Activated CD4-positive, alpha-beta T cell treated with anti-CD3 and anti-CD28 coated beads for 36 hours (primary cell): ENCODE measurements around the gene RAB7B. TPM values are rescaled to one million over a fixed set of nuclear protein-coding genes. Genes with fewer than 3 reads are reported as not detected.

Experiments
- ATAC-seq: fragments of 200-7000 bp; cut with Tn5 transposase; one replicate; pipeline ENCODE4 v1.10.0; 2021; ENCODE audit warnings: mild to moderate bottlenecking, moderate library complexity
- CTCF ChIA-PET: fragments of 350-600 bp; sonication (Branson Sonifier 250); formaldehyde crosslinking; loops from one replicate; lab custom pipeline; 2021; ENCODE audit warnings: antibody characterized with exemption; lab: Charles Lee
- POLR2A ChIA-PET: fragments of 350-600 bp; sonication (Branson Sonifier 250); formaldehyde crosslinking; loops from one replicate; lab custom pipeline; 2021; ENCODE audit warnings: antibody characterized with exemption, inconsistent platforms; lab: Charles Lee
- DNase-seq: peaks from one replicate; pipeline ENCODE4 v3.0.0-alpha.2; 2020
- H3K27ac Mint-ChIP-seq: one replicate; pipeline ENCODE4 v1.8.0; 2021; ENCODE audit warnings: mixed read lengths
- H3K27me3 Mint-ChIP-seq: one replicate; pipeline ENCODE4 v1.8.0; 2021; ENCODE audit warnings: mixed read lengths
- H3K36me3 Mint-ChIP-seq: one replicate; pipeline ENCODE4 v1.8.0; 2021; ENCODE audit warnings: low read depth, mixed read lengths
- H3K4me1 Mint-ChIP-seq: one replicate; pipeline ENCODE4 v1.8.0; 2021; ENCODE audit warnings: mixed read lengths
- H3K4me3 Mint-ChIP-seq: one replicate; pipeline ENCODE4 v1.8.0; 2021; ENCODE audit warnings: mild to moderate bottlenecking, moderate library complexity, mixed read lengths
- H3K9me3 Mint-ChIP-seq: one replicate; pipeline ENCODE4 v1.8.0; 2021; ENCODE audit warnings: low read depth, mixed read lengths
- intact Hi-C, 2 experiments: fragments of 100-400 bp; cut with DNase I in 1 of 2; cut with micrococcal nuclease in 1 of 2; formaldehyde crosslinking; loops; one replicate each; pipeline versions ENCODE4 v1.14.2 to v1.15.1; 2022 to 2024; cut with DNase I, micrococcal nuclease
- total RNA-seq, 2 experiments: library from RNA; stranded (reverse); gene quantifications; one replicate each; pipeline ENCODE4 v1.2.3, GENCODE V29; 2021

Gene RAB7B
- total RNA-seq, 2 experiments from 2014 or later = not detected

DNA sequence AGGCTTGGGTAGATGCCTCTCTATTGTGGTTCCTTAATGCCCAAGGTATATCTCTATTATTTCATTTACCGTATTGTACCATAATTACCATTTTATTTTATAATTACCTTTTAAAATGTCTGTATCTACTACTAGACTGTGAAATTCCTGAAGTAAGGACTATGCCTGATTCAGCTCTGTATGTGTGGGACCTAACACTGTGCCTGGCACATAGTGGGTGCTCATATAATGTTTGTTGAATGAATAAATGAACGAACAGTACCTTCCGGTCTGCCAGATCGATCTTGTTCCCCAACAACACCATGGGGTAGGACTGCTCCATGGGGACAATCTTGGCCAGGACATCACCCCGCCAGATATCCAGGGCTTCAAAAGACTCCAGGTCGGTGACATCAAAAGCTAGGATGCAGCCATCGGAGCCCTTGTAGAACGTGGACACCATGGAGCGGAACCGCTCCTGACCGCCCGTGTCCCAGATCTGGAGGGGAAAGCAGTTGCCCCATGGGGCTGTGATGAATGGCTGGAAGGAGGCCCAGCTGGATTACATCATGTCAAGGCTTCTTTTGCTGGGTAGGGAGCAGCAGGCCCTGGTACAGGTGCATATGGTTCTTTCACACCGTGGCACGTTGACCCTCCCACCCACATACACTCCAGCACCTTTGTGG is 10.8 kb downstream of the RAB7B start:
- POLR2A ChIA-PET = no interaction called here
- Mint-ChIP-seq H3K36me3 (no peaks in the 10 kb centered on the region), H3K27me3 (peaks cover 16% of the 10 kb centered on the region), H3K9me3 (no peaks in the 10 kb centered on the region), H3K4me1 (no peaks in the 10 kb centered on the region), H3K27ac (no peak overlapping the region), H3K4me3 (no peak overlapping the region)
- no peak for ATAC-seq
- no peak for DNase-seq
- CTCF ChIA-PET = interaction anchor here (0.6 to 2.2 kb wide), 4 partner anchors 15 to 334 kb away, joined by 3 to 11 read pairs (median 4); no protein-coding TSS in a partner anchor
- intact Hi-C loops = no loop called here

DNA sequence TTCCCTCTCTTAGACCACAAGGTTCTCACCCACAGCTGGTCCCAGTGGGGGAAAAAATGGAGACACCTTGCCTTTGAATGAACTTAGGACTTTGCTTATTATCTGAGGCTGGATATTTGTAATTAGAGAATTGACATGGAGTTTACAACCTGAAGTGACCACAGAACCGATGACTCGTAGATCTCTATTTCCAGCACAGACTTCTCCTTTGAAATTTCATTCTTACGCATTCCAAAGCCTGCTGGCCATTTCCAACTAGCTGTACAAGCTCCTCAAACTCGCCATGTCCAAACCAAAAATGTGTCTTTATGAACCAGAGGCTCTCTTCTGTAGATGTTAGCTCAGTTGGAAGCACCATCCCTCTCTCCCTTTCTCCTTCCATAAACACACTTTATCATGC is 12.0 kb downstream of the RAB7B start:
- ChIA-PET CTCF (interaction anchor here (0.9 to 2.2 kb wide), 3 partner anchors 14 to 333 kb away, joined by 3 to 11 read pairs (median 5); no protein-coding TSS in a partner anchor), POLR2A (interaction anchor here (0.6 kb wide), 2 partner anchors 243 to 445 kb away, joined by 3 read pairs; no protein-coding TSS in a partner anchor)
- no peaks in the 10 kb centered on the region for H3K9me3 Mint-ChIP-seq
- no peaks in the 10 kb centered on the region for H3K36me3 Mint-ChIP-seq
- intact Hi-C loops = no loop called here
- no peak overlapping the region for H3K27ac Mint-ChIP-seq
- DNase-seq (no peak), ATAC-seq (no peak)
- peaks cover 13% of the 10 kb centered on the region for H3K27me3 Mint-ChIP-seq
- no peak overlapping the region for H3K4me3 Mint-ChIP-seq
- H3K4me1 Mint-ChIP-seq = no peaks in the 10 kb centered on the region

GRCh38 chr1:205990226-205990625 is 13.0 kb downstream of the RAB7B start:
- POLR2A ChIA-PET = interaction anchor here (0.6 kb wide), 1 partner anchor 430 kb away, joined by 3 read pairs; no protein-coding TSS in a partner anchor
- no peak for ATAC-seq
- CTCF ChIA-PET = interaction anchor here (1.6 kb wide), 1 partner anchor 13 kb away, joined by 8 read pairs; no protein-coding TSS in a partner anchor
- no peak overlapping the region for H3K4me3 Mint-ChIP-seq
- no peaks in the 10 kb centered on the region for H3K4me1 Mint-ChIP-seq
- H3K9me3 Mint-ChIP-seq = no peaks in the 10 kb centered on the region
- intact Hi-C loops = no loop called here
- H3K36me3 Mint-ChIP-seq = no peaks in the 10 kb centered on the region
- H3K27ac Mint-ChIP-seq = no peak overlapping the region
- H3K27me3 Mint-ChIP-seq = peaks cover 13% of the 10 kb centered on the region
- DNase-seq = no peak

- CTCF ChIA-PET = interaction anchor here (1.6 kb wide), 1 partner anchor 12 kb away, joined by 8 read pairs; no protein-coding TSS in a partner anchor
- no peaks in the 10 kb centered on the region for H3K9me3 Mint-ChIP-seq
- no peak overlapping the region for H3K4me3 Mint-ChIP-seq
- DNase-seq = no peak
- H3K27me3 Mint-ChIP-seq = peaks cover 13% of the 10 kb centered on the region
- H3K27ac Mint-ChIP-seq = no peak overlapping the region
- no peaks in the 10 kb centered on the region for H3K36me3 Mint-ChIP-seq
- no peaks in the 10 kb centered on the region for H3K4me1 Mint-ChIP-seq
- intact Hi-C loops = no loop called here
- POLR2A ChIA-PET = interaction anchor here (0.6 kb wide), 1 partner anchor 430 kb away, joined by 3 read pairs; no protein-coding TSS in a partner anchor
- ATAC-seq = no peak
Measured at GRCh38 chr1:205989786-205990185, 13.4 kb downstream of the RAB7B start.

- intact Hi-C loops = no loop called here
- peaks cover 13% of the 10 kb centered on the region for H3K27me3 Mint-ChIP-seq
- POLR2A ChIA-PET = no interaction called here
- H3K4me1 Mint-ChIP-seq = no peaks in the 10 kb centered on the region
- no peaks in the 10 kb centered on the region for H3K36me3 Mint-ChIP-seq
- H3K4me3 Mint-ChIP-seq = no peak overlapping the region
- no peak for ATAC-seq
- CTCF ChIA-PET = interaction anchor here (0.8 kb wide), 1 partner anchor 11 kb away, joined by 4 read pairs; no protein-coding TSS in a partner anchor
- DNase-seq = no peak
- H3K9me3 Mint-ChIP-seq = no peaks in the 10 kb centered on the region
- no peak overlapping the region for H3K27ac Mint-ChIP-seq
Measured at GRCh38 chr1:205988585-205988995, 14.6 kb downstream of the RAB7B start.

DNA sequence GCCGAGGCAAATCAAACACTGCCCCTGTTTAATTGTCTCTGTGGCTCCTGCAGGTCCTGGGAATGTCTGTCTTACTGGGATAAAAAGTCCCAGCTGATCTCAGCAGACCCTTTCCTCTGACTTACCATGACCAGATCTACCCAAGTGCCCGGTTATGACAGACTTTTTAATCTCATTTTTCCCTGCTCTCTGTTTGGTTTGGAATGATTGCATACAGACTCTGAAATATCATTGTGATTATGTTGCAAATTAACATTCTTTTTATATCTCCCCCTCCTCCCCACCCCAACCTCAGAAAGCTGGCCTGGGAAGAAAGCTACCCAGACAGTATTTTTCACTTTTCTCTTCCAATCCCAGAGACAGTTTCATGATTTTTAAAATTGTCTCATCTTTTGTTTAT is 16.3 kb downstream of the RAB7B start:
- Mint-ChIP-seq H3K4me1 (no peaks in the 10 kb centered on the region), H3K9me3 (peaks cover 2% of the 10 kb centered on the region), H3K4me3 (no peak overlapping the region), H3K36me3 (no peaks in the 10 kb centered on the region), H3K27ac (no peak overlapping the region), H3K27me3 (peaks cover 11% of the 10 kb centered on the region)
- CTCF ChIA-PET = interaction anchor here (0.6 to 8.3 kb wide), 11 partner anchors 9 to 662 kb away, joined by 3 to 79 read pairs (median 5); no protein-coding TSS in a partner anchor
- ATAC-seq (no peak), DNase-seq (no peak)
- intact Hi-C loops = no loop called here
- POLR2A ChIA-PET = no interaction called here

DNA sequence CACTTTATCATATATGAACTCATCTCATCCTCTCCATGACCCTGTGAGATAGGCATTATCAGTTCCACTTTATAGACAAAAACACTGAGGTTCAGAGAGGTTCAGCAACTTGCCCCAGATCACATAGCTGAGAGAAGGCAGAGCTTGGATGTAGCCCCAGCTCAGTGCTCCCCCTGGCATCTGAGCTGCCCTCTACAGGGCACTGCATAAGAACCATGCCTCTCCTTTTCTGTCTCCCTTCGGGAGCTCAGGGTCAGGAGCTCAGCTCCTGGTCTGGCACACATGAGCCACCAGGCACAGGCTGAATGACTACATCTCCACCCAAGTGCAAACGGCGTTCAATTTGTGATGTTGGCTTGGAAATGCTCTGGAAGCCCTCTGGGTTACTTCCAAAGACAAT is 16.9 kb downstream of the RAB7B start:
- no peak overlapping the region for H3K27ac Mint-ChIP-seq
- ChIA-PET POLR2A (no interaction called here), CTCF (interaction anchor here (0.6 to 8.3 kb wide), 12 partner anchors 9 to 663 kb away, joined by 3 to 79 read pairs (median 4); no protein-coding TSS in a partner anchor)
- H3K4me3 Mint-ChIP-seq = no peak overlapping the region
- no peaks in the 10 kb centered on the region for H3K36me3 Mint-ChIP-seq
- intact Hi-C loops = no loop called here
- peaks cover 7% of the 10 kb centered on the region for H3K27me3 Mint-ChIP-seq
- no peak for DNase-seq
- no peaks in the 10 kb centered on the region for H3K4me1 Mint-ChIP-seq
- H3K9me3 Mint-ChIP-seq = peaks cover 6% of the 10 kb centered on the region
- ATAC-seq = no peak

- Mint-ChIP-seq H3K36me3 (no peaks in the 10 kb centered on the region), H3K27ac (no peak overlapping the region), H3K4me3 (no peak overlapping the region), H3K9me3 (peaks cover 8% of the 10 kb centered on the region), H3K27me3 (peaks cover 6% of the 10 kb centered on the region), H3K4me1 (no peaks in the 10 kb centered on the region)
- intact Hi-C loops = no loop called here
- POLR2A ChIA-PET = no interaction called here
- ATAC-seq (no peak), DNase-seq (no peak)
- CTCF ChIA-PET = interaction anchor here (0.6 to 8.3 kb wide), 9 partner anchors 8 to 477 kb away, joined by 3 to 79 read pairs (median 4); no protein-coding TSS in a partner anchor
Measured at GRCh38 chr1:205985330-205986005, 17.7 kb downstream of the RAB7B start.

DNA sequence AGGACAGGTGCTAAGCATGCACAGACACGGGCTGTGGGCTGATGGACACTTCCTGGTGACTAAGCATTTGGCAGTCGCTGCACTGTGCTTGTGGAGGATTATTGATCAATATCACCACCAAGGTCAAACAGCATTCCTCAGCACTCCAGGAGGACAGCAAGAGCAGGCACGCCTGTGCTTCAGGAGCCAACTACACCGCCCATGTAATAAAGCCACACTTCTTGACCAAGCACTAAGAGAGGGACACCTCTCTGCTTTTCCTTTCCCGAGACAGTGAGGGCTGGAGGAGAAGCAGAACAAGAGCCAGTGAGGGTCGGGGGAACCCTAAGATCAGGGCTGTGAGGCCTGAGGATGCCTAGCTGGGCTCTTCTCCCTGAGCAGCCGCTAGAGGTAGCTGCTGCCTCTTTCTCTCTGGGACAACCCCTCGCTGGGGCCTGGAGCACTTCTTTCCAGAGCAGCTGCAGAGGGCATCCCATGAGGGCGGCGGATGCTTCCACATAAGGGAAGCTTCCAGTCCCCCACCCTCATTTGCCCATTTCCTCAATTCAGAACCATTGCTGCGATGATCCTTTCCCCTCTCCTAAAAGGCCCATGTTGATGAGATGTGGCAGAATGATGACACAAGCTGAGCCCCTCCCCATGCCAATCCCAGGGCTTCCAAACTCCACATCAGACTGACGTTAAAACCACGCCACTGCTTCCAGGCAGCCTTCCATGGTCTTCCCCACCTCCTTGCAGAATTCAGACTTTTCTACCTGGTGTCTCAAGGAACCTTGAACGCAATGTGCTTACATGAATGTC is 19.1 kb downstream of the RAB7B start:
- H3K4me1 Mint-ChIP-seq = no peaks in the 10 kb centered on the region
- no peaks in the 10 kb centered on the region for H3K36me3 Mint-ChIP-seq
- no peak overlapping the region for H3K27ac Mint-ChIP-seq
- intact Hi-C loops = loop anchor here (1.0 kb wide), 1 partner anchor 122 kb away; no protein-coding TSS in a partner anchor
- peaks cover 8% of the 10 kb centered on the region for H3K9me3 Mint-ChIP-seq
- CTCF ChIA-PET = interaction anchor here (0.5 to 8.3 kb wide), 13 partner anchors 15 to 509 kb away, joined by 3 to 79 read pairs (median 3); no protein-coding TSS in a partner anchor
- peak; percentile 66 for DNase-seq
- H3K4me3 Mint-ChIP-seq = no peak overlapping the region
- ATAC-seq = peak; percentile 92
- no peaks in the 10 kb centered on the region for H3K27me3 Mint-ChIP-seq
- POLR2A ChIA-PET = no interaction called here

DNA sequence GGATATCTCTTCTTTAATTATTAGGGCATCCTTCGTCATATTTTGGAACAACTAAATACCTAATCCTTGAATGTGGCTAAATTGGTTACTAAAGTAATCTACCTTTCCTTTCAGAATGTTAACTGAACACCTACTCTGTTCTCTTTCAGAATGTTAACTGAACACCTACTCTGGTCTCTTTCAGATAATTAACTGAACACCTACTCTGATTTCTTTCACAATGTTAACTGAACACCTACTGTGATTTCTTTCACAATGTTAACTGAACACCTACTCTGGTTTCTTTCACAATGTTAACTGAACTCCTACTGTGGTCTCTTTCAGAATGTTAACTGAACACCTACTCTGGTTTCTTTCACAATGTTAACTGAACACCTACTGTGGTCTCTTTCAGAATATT is 21.9 kb downstream of the RAB7B start:
- no peaks in the 10 kb centered on the region for H3K4me1 Mint-ChIP-seq
- peaks cover 8% of the 10 kb centered on the region for H3K9me3 Mint-ChIP-seq
- ChIA-PET CTCF (interaction anchor here (0.5 to 8.3 kb wide), 5 partner anchors 64 to 323 kb away, joined by 3 to 232 read pairs (median 5); no protein-coding TSS in a partner anchor), POLR2A (no interaction called here)
- H3K36me3 Mint-ChIP-seq = no peaks in the 10 kb centered on the region
- H3K27ac Mint-ChIP-seq = no peak overlapping the region
- intact Hi-C loops = no loop called here
- no peak overlapping the region for H3K4me3 Mint-ChIP-seq
- DNase-seq (no peak), ATAC-seq (no peak)
- no peaks in the 10 kb centered on the region for H3K27me3 Mint-ChIP-seq
